Suppressor macrophage (primary cell): Measurements from ENCODE around the gene SURF1.
"Not testable (repeated sequence)": the region's sequence is repeated elsewhere in the genome, so short reads cannot be mapped to it uniquely, and the experiment has no call there.

Experiments used
- DNase-seq, 4 experiments: peaks; one replicate each; pipeline ENCODE4 v3.0.0-alpha.2; 2020 to 2022

Gene SURF1

DNA sequence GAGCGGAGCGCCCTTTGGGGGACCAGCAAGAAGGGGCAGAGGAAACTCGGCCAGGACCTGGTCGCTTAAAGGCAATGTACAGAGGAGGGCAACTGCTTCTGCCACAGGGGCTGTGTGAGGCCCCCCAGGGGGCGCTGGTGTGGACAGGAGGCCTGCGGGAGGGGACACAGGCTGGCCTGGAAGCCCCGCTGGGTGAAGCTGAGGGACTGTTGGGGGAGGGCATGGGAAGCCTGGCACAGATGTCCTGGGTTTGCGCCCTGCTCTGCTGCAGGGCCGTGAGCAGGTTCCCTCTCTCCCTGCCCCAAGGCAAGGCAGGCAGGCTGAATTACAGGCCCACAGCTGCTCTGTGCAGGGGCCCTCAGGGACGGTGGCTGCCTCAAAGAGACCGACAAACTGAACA lies 13.7 kb downstream of the SURF1 start:
- no peak for DNase-seq

- DNase-seq = no peak
These were observed 14.2 kb downstream of the SURF1 start for GRCh38 chr9:133342069-133342406.

DNA sequence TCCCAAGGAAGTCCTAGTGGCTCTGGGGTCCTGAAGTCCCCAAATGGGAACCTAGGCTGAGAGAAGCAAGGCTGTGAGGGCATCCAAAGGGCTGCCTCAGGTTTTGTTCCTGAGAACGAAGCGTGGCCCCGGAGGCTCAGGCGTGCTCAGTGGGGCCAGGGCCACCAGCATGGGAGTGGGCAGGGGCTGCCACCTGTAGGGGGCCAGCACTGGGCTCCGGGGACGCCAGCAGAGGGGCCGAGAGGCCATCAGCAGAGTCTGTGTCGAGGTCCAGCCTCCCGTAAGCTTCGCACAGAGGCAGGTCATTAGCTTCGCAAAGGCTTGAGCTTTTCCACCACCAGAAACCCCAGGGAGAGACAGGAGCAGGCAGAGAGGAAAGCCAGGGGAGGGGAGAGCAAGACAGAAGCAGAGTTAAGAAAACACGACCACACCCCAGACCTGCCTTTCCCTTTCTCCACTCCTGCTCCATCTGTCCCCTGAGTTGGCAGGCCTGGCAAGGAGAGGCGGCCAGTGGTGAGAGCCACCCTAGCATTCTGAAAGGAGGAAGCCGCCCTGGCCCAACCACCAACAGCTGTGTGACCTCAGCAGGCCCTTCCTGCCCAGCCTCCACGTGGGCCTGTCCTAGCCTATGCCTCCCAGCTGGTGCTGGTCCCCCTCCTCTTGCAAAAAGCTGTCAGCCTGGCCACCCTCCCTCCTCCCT lies 14.8 kb downstream of the SURF1 start:
- peak; percentile 86 to 94 (median 92) for DNase-seq

DNA sequence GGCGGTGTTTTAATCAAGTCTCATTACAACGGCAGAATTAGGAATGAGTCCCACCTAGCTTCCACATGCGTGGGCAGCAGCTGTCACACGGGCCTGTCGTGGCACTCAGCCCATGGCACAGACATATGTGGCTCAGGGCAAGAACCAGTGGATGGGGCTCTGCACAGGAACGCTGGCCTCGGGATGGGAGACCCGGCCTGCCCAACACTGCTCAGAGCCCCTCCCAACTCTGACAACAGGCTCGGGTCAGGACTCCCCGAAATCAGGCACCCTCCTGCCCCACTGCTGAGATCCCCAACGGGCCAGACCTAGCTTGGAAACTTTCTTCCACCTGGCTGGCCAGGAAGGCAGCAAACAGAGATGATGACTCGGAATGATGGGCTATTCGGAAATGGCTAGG lies 15.4 kb downstream of the SURF1 start:
- DNase-seq = peak in 1 of 4 experiments; percentile 32

DNA sequence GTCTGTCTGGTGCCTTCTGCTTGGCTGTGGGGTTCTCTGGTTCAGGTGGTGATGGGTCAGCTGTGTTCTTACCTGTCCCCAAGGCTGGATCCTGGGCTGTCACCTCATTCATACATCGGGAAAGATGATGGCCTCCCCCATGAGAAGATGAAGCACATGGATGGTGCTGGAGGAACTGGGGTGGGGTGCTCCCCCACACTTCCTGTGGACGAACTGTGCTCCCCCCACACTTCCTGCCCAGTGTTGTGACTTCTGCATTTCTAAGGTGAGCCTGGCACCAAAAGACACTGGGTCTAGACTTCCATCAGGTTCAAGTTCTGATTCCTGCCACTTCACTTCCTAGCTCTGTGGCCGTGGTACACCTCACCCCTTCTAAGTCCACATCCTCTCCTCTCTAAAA lies 16.0 kb downstream of the SURF1 start:
- peak; percentile 36 to 70 (median 54) for DNase-seq

DNA sequence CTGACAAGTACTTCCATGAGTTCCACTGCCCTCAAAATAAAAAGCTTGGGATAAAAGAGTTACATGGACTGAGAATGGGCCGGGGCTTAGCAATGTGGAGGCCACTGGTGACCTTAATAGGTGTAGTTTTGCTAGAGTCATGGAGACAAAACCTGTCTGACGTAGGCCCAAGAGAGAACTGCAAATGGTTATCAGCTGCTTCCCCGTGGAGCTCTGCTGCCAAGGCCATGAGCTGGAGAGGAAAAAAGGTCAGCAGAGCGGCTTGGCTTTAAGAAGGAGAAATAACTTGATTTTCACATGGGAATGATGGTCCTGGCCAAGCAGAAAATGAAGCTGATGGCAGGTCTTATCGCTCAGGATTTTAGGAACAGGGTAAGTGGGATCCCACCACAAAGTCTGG lies 16.6 kb downstream of the SURF1 start:
- no peak for DNase-seq

DNA sequence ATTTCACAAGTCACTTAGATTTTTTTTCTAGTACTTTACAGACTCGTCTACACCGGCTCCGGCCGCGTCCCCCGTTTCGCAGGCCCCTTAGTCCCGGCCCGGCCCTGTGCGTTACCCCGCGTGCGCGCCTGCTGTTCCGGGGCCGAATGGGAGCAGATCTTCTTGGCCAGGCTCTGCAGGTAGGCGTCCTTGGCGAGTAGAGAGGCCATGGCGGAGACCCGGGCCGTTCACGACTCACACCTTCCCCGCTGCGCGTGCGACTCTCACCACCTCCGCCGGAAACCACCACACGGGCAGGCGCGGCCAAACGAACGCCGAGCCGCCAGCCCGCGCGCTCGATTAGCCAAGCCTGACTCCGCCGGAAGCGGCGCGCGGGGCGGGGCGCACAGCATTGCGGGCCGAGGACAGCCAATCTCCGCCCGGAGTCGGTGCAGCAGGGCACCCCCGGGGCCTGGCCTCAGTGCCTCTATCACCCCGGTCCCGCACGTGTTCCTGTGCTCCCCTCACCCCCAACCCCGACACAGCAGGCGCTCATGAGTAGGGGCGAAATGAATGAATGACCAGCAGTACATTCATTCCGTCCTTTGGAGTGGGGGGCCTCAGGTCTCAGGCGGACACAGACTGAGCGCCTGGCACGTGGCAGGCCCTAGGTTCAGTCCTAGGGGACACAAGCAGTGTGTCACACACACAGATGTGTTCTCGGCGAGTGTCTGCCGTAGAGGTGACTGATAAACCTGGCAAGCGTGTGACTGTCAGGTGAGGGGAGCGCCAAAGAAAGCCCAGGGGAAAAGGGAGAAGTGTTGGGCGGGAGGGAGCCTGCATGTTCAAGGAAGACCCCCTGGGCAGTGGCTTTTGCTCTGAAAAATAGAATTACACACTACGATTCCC lies 20.1 kb downstream of the SURF1 start, which contains the start of gene SURF6:
TSS of gene SURF6 (minus strand) at position 265 of the 888 bp plus-strand sequence. CDS start at position 209, 56 bp downstream.
- DNase-seq = peak; percentile 92 to 97 (median 94)

DNA sequence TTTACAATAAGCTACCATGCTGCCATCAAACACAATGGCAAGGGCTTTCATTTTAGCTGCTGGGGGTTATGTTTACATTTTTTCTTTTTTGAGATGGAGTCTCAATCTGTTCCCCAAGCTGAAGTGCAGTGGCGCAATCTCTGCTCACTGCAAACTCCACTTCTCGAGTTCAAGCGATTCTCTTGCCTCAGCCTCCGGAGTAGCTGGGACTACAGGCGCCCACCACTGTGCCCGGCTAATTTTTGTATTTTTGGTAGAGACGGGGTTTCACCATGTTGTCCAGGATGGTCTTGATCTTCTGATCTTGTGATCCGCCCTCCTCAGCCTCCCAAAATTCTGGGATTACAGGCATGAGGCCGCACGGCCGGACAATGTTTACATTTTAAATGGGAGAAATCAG lies 21.4 kb downstream of the SURF1 start:
- DNase-seq = not testable (repeated sequence)

DNA sequence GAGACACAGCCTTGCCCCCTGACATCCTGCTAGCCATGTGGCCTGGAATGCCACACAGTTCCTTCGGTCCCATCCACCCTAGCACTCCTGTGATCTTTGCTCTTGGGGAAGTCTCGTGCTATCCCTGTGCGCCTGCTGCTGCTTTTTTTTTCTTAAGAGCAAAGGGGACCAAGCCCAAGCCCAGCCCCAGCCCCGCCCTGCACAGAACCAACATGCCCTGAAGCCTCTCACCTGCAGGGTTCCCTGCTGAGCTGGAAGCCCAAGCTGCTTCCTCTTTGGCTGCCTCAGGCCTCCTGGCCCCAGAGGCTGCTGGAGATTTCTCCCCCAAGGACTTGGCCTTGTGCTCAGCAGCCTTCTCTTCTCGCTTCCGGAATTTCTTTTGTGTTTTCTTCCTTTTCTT lies 22.1 kb downstream of the SURF1 start:
- DNase-seq = no peak

- no peak for DNase-seq
These were observed 22.7 kb downstream of the SURF1 start for GRCh38 chr9:133333566-133333965.

GRCh38 chr9:133333011-133333410 lies 23.3 kb downstream of the SURF1 start:
- no peak for DNase-seq

- DNase-seq = no peak
These were observed 23.9 kb downstream of the SURF1 start for GRCh38 chr9:133332381-133332730.

DNA sequence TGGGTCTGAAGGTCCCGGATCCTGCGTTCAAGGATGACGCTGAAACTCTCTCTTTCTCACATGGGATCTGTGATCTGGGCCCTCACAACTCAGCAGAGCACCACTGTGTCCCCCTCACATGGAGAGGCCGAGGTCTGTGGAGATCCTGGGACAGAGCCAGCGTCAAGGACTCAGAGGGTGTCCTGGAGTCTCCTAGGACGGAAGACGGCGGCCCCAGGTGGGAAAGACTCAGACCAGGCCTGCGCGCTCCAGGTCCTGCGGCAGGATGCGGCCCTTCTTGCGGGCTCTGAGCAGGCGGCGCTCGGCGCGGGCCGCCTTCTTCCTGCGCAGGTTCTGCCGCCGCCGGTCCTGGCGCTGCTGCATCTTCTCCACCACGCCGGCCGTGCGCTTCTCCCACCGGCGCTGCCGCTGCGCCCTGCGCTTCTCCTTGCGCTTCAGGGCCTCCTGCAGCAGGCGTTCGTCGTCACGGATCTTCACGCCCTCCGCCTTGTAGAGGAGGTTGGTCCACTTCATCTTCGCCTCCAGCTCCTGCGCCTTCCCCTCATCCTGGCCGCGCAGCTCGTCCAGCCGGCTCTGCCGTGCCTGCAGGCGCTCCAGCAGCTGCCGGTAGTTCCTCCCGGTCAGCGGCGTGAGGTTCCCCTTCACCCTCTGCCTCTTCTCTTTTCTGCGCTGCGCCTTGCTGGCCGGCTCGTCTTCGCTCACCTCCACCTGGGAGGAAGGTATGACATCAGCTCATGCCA lies 24.5 kb downstream of the SURF1 start:
- DNase-seq = no peak

- no peak for DNase-seq
These were observed 25.1 kb downstream of the SURF1 start for GRCh38 chr9:133331221-133331620.

- not testable (repeated sequence) for DNase-seq
These were observed 26.8 kb downstream of the SURF1 start for GRCh38 chr9:133329306-133330156.

- no peak for DNase-seq
These were observed 28.3 kb downstream of the SURF1 start for GRCh38 chr9:133327834-133328484.

DNA sequence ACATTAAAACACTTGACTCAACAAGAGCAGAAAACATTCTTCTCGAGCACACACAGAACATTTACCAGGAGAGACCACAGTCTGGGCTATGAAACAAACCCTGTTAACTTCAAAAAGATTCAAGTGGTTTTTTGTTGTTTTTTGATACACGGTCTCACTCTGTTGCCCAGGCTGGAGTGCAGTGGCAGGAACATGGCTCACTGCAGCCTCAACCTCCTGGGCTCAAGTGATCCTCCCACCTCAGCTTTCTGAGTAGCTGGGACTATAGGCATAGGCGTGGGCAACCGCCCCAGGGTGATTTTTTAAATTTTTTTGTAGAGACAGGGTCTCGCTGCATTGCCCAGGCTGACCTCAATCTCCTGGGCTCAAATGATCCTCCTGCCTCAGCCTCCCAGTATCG lies 29.3 kb downstream of the SURF1 start:
- DNase-seq = not testable (repeated sequence)

DNA sequence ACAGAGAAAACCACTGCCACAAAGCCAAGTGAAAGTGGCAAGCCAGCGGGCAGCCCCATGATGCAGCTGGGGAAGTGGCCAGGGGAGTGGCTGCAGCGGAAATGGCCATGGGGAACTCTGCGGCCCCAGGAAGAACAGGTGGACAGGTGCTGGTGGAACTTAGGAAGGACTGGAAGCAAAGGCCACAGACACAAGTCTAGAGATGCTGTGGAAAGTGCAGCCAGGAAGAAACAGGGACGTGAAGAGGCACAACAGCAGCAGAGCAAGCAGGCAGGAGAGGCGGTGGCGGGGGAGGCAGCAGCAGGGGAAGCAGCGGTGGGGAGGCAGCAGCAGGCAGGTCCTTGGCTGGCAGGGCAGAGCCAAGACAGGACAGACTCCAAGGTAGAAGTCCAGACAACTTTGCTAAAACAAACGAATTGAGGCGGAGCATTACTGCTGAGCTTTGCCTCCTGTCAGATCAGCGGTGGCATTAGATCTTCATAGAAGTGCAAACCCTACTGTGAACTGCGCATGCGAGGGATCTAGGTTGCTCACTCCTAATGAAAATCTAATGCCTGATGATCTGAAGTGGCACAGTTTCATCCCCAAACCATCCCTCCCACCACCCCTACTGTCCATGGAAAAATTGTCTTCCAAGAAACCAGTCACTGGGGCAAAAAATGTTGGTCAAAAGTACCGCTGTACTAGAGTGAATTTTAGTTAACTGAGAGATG lies 32.1 kb downstream of the SURF1 start:
- no peak for DNase-seq

DNA sequence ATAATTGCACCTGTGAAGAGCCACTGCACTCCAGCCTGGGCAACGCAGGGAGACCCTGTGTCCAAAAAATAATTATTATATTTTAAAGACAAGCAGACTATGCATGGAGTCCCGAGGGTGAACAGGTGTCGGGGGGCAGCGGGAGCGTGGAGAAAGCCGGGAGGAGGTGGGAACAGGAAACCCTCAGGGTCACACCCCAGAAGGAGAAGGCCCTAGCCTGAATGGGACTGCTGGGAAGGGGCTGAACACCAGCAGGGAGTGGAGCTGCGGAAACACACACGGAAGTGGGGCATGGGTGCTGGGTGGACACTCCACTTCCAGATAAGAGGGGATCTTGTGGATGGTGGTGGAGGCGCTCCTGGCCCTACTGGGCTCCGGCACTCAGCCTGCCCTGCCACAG lies 33.1 kb downstream of the SURF1 start:
- DNase-seq = no peak

GRCh38 chr9:133322701-133323100 lies 33.6 kb downstream of the SURF1 start:
- DNase-seq = no peak

DNA sequence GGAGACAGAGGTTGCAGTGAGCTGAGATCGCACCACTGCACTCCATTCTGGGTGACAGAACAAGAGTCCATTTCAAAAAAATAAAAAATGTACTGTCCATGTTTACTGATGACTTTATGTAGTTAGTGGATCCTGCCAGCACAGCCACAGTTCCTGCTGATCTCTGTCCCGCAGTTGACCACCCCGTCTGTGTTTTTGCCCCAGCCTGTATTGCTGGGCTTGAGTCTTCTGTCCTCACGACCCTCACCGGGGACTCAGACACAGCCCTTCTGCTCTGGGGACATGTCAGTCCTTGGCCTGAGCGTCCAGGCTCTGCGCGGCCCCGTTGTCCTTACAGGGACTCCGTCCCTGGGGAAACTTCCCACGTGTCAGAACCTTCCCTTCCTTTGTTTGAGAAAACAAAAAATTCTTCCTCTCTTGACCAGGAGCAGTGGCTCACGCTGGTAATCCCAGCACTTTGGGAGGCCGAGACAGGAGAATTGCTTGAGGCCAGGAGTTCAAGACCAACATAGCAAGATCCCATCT lies 34.8 kb downstream of the SURF1 start:
- no peak for DNase-seq
